Stimulated activated CD8-positive, alpha-beta memory T cell treated with anti-CD3 and anti-CD28 coated beads, Interleukin-7, amount 100 ng/mL, for 48 hours (primary cell): Measurements from ENCODE around the gene TSR3.
A peak's percentile ranks its signal among the peaks of the same experiment; 100 is the strongest.

ENCODE experiments used
- DNase-seq, 2 donors: peaks; one replicate each; pipeline ENCODE4 v3.0.0-alpha.2; 2020; ENCODE audit warnings: low read depth in 1 of 2; ENCODE audit errors: extremely low read depth in 1 of 2

Gene TSR3

DNA sequence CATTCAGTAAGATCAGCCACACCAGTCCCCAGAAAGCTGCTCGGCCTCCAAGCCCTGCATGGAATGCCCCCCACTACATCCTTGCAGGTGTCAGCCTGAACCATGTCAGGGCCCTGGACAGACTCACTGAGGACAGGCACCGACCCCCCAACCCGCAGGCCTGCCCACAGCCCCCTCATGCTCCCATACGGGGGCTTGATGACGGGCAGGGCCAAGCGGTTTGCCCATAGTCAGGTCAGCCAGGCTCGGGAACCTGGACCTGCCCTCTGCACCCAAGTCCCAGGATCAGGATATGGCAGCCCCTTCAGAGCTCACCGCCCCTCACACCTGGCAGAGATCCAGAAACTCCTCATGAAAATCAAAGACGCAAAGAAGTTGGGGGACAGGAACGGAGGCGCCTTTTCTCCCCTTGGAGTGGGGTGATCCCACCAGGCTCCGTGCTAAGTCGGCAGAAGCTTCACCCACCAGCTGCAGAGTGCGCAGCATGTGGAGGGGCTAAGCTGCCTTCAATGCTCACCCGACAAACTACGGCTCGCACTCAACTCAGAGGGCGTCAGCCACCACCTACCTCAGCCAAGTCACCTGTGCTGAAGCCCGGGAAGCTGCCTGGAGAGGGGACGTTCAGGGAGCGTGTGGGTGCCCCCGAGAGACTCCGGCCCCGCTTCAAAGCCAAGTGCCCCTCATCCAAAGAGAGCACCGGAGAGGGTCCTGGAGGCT lies 26.6 kb upstream of the TSR3 start:
- DNase-seq: no peak

- DNase-seq: no peak
Observed at GRCh38 chr16:1377406-1378010, 25.8 kb upstream of the TSR3 start.

DNA sequence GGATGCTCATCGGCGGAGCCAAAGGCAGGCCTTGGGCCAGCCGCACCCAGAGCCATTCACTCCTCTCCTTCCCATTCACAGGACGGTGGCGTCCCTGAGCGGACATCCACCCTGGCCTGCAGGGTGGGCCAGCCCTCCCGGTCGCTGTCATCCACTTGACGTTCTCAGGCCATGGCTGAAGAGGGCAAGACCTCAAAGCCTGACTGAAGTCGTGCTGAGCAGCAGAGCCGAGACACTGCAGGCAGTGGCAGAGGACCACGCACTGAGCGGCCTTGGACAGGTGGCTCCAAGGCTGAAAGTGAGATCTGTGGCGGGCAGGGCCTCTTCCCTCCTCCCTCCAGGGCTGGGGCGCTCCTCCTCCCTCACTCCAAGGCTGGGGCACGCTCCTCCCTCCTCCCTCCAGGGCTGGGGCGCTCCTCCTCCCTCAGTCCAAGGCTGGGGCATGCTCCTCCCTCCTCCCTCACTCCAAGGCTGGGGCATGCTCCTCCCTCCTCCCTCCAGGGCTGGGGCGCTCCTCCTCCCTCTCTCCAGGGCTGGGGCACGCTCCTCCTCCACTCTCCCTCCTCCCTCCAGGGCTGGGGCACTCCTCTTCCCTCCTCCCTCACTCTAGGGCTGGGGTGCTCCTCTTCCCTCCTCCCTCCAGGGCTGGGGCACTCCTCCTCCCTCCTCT lies 24.2 kb upstream of the TSR3 start:
- no peak for DNase-seq

GRCh38 chr16:1375298-1375640 lies 23.6 kb upstream of the TSR3 start:
- DNase-seq: no peak

- DNase-seq: no peak
Observed at GRCh38 chr16:1374418-1375297, 23.0 kb upstream of the TSR3 start.

- DNase-seq: no peak
Observed at GRCh38 chr16:1372292-1372950, 20.7 kb upstream of the TSR3 start.

GRCh38 chr16:1371054-1371978 lies 19.6 kb upstream of the TSR3 start:
- DNase-seq: no peak

DNA sequence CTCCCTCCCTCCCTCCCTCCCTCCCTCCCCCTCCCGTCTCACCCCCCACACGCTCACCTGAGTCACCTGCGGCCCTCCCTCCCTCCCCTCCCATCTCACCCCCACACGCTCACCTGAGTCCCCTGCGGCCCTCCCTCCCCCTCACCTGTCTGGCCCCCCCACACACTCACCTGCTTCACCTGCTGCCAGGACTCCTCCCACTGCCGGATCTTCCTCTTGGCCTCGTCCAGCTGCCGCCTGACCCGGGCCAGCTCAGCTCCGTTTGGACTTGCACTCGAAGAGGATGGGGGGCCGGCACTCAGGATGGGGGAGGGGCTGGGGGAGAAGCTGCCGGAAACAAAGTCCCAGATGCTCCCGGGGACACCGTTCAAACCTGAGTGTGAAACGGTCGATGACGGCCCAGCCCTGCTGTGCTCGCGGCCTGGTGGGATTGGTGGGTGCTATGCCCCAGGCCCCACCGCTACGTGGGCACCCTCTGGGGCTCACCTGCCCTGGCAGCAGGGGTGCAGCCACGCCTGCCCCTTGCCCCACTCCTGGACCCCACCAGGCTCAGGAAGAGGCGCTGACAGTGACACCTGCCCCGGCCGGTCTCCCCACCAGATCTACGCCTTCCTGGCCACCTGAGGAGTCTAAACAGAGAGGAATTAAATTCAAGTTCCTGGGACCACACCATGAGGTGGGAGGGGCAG lies 16.0 kb upstream of the TSR3 start:
- no peak for DNase-seq

DNA sequence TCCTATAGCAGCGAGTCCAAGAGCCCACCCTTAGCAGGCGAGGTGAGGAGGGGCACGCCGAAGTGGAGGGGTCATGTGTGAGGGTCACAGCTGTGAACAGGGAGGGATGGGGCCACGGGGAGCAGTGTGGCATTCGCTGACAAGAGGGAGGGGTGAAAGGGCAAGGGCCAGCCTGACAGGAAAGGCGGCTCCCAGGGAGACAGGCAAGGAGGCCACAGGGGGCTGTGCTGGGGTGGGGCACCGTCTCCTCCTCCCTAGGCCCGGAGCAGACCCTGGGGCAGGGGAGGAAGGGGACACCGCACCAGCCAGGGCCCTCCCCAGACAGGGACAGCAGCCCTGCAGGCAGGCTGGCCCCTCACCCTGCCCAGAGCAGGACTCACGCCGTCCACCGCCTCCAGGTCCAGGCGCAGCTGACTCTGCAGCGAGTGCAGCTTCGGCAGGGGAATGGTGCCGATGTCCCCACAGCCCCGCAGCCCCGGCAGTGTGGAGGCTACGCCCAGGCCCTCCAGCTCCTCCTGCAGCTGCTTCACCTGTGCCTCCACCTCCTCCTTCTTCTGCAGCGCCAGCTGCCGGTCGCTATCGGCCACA lies 15.1 kb upstream of the TSR3 start:
- no peak for DNase-seq

DNA sequence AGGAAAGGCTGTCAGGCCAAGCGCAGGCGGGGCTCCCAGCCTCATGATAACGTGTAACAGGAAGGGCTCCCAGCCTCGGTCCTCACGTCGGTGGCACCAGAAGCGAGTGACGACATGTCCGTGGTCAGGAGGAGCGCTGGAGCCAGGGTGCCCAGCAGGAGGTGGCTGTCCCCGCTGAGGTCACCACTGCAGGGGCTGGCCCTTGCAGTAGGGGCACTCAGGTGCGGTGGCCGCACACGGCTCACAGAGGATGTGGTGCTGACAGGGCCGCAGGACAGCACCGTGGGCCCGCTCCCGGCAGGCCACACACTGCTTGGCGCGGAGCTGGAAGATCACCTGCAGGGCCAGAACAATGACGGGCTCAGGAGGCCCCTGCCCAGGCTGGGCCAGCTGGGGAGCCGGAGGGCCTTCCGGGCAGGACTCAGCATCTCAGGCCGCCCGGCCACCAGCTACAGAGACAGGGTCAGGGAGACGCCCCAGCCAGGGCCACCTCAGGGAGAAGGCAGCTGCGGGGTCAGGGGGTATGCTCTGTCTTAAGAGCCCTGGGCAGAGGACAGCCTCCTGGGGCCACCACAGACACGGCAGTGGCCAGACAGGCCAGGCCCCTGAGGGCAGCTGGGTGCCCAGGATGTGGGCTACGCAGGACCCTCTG lies 14.5 kb upstream of the TSR3 start:
- DNase-seq: no peak

- no peak for DNase-seq
Observed at GRCh38 chr16:1364510-1364909, 12.8 kb upstream of the TSR3 start.

DNA sequence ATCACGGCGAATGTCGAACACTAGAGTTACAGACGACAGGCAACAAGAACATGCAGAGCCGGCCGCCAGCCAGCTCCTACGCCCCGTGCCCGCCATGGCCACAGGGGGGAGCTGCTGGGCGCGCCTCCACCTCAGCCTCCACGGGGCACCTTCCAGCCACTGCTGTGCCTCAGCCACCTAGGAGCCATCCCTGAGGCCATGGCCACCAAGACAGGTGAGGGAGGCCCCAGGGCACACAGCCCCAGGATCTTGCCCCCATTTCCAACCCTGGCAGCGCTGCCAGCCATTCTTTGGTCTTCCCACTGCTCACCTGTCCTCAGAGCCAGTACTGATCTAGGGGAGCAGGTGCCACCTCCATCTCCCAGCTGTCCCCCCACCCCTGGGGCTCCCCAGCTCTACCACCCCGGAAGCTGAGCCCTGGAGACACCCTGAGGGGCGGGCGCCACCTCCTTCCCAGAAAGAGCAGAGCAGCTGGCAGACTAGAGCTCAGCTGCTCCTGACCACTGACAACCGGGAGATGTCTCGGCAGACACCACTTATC lies 11.9 kb upstream of the TSR3 start:
- DNase-seq: peak; percentile 47 to 49

DNA sequence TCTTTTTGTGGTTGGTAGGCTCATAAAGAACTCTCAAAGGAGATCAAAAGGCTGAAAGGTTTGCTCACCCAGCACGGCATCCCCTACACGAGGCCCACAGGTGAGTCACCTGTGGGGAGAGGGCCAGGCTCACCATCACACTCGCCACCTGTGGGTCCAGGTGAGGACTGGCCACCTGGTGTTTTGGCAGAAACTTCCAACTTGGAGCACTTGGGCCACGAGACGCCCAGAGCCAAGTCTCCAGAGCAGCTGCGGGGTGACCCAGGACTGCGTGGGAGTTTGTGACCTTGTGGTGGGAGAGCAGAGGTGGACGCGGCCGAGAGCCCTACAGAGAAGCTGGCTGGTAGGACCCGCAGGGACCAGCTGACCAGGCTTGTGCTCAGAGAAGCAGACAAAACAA lies 11.1 kb upstream of the TSR3 start:
- no peak for DNase-seq

DNA sequence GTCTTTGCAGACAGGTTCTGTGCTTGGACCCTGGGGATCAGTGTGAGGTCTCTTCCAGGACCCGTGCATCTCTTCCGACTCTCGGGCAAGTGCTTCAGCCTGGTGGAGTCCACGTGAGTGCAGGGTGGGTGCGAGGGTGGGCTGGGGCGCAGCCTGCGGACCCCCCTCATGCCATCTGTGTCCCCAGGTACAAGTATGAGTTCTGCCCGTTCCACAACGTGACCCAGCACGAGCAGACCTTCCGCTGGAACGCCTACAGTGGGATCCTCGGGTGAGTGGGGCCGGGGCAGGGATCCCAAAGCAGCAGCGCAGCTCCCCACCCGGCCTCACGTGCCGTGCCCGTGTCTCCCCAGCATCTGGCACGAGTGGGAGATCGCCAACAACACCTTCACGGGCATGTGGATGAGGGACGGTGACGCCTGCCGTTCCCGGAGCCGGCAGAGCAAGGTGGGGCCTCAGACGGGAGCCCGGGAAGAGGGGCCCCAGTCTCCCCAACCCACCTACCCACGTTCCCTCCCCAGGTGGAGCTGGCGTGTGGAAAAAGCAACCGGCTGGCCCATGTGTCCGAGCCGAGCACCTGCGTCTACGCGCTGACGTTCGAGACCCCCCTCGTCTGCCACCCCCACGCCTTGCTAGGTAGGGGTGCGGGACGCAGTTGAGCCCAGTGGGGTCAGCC lies 10.1 kb upstream of the TSR3 start:
- no peak for DNase-seq

DNA sequence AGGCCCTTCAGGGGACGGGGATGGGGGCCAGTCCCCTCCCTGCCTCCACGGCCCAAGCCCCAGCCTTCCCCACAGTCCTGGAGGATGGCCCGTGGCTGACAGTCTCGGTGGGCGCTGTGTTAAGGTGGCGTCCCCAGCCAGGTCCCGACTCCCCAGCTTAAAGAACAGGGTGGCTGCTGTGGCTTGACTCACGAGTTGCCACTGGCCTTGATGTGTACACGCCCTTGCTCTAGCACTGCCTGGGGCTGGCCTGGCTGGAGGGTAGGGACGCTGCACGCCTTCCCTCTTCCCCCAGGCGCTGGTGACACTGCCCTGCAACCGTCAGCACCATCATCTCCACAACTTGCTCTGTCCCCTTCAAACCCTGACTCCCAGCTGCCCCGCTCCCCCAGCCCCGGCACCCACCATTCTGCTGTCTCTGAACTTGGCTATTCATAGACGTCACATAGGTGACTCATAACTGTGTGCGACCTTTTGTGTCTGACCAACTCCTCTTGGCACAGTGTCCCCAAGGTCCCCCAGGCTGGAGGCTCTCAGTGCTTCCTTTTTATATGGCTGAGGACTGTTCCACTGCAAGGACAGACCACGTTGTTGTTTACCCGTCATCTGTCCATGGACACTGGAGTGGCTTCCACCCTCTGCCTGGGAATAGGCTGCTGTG lies 6.4 kb upstream of the TSR3 start:
- DNase-seq: no peak

DNA sequence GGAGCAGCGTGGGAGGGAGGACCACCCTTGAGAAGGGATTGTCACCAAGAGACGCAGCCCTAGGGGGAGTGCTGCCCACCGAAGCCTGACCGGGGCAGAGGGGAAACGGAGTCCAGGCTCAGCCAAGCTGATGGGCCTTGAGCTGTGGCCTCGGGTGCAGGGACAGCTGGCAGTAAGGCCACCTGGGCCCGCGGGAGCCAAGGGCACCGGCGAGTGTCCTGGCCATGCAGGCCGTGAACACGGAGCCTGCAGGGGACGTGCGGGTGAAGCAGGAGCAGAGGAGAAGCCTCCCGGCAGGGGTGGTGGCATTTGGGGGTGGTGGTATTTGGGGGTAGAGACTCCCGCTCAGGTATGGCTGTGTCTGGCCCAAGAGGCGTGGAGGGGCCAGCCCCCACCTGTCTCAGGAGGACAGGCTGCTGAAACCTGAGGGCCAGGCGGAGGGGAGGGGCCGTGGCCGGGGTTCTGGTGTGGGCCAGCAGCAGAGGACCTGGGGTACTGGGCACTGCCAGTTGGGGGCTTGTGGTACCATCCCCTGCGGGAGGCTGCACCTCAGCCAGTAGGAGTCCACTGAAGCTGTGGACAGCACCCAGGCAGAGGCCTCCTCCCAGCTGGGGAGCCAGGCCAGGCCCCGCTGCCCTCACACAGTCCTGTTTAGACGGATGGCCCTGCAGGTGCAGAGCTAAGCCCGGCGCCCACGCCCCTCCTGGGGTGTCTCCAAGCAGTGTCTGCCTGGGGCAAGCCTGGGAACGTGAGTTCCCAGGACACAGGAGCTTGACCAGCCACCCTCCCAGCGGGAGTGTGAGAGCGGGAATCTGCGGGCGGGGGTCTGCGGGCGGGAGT lies 4.6 kb upstream of the TSR3 start:
- no peak for DNase-seq
